HEK293 (cell line): Measurements from ENCODE around the gene IGF1R.
A peak's percentile ranks its signal among the peaks of the same experiment; 100 is the strongest.

Source experiments
- CTCF ChIA-PET: fragments of 350-600 bp; formaldehyde crosslinking; extraction: SDS; loops from one replicate; lab custom pipeline; 2021; ENCODE audit warnings: antibody characterized with exemption; lab: Yijun Ruan, JAX
- POLR2A ChIA-PET: fragments of 300-600 bp; formaldehyde crosslinking; extraction: SDS; loops from one replicate; lab custom pipeline; 2020; ENCODE audit warnings: antibody characterized with exemption, inconsistent platforms; lab: Yijun Ruan, JAX
- H3K27ac ChIP-seq: fragments of 200-500 bp; sonication (Bioruptor generic); 2 replicates; pipeline ENCODE4 v1.5.1; 2014; ENCODE audit warnings: low read depth, low read length, control low read depth, inconsistent platforms; ENCODE audit errors: extremely low read depth
- H3K36me3 ChIP-seq, 2 experiments: fragments of 200-500 bp in 1 of 2; sonication (Bioruptor generic) in 1 of 2; 1 replicate in 1 of 2; 2 replicates in 1 of 2; pipeline ENCODE4 v1.5.1; 2014 to 2017; ENCODE audit warnings: inconsistent platforms in 2 of 2, low read length in 2 of 2; ENCODE audit not compliant: control insufficient read depth in 2 of 2, insufficient read depth in 1 of 2
- H3K4me1 ChIP-seq: fragments of 200-500 bp; sonication (Bioruptor generic); 2 replicates; pipeline ENCODE4 v1.5.1; 2014; ENCODE audit warnings: mild to moderate bottlenecking, low read length, inconsistent platforms; ENCODE audit not compliant: control insufficient read depth, insufficient read depth
- H3K4me3 ChIP-seq: 2 replicates; pipeline ENCODE4 v1.5.1; 2011; ENCODE audit warnings: low read depth, mild to moderate bottlenecking, control low read depth, low read length, moderate library complexity
- H3K9me3 ChIP-seq: fragments of 200-500 bp; sonication (Bioruptor generic); 2 replicates; pipeline ENCODE4 v1.5.1; 2014; ENCODE audit warnings: low read depth, low read length, inconsistent platforms; ENCODE audit not compliant: control insufficient read depth, insufficient read depth
- FEZF1 ChIP-seq: fragments of 450-650 bp; formaldehyde crosslinking; IDR thresholded peaks from 2 replicates; pipeline ENCODE4 v1.5.1; 2016; ENCODE audit warnings: missing biosample characterization, missing genetic modification characterization
- KLF1 ChIP-seq: fragments of 450-650 bp; formaldehyde crosslinking; IDR thresholded peaks from 2 replicates; pipeline ENCODE4 v1.5.1; 2016; ENCODE audit warnings: missing biosample characterization, missing genetic modification characterization
- MYNN ChIP-seq: fragments of 450-650 bp; formaldehyde crosslinking; IDR thresholded peaks from 2 replicates; pipeline ENCODE4 v1.5.1; 2016; ENCODE audit warnings: missing biosample characterization, missing genetic modification characterization, borderline replicate concordance
- TRIM28 ChIP-seq: IDR thresholded peaks from 2 replicates; pipeline ENCODE4 v1.6.1; 2011; ENCODE audit warnings: low read length, control low read depth, borderline replicate concordance
- ZNF341 ChIP-seq: fragments of 450-650 bp; formaldehyde crosslinking; IDR thresholded peaks from 2 replicates; pipeline ENCODE4; 2016; ENCODE audit warnings: low read depth, missing biosample characterization, missing genetic modification characterization
- ZNF391 ChIP-seq: fragments of 450-650 bp; formaldehyde crosslinking; IDR thresholded peaks from 2 replicates; pipeline ENCODE4 v1.5.1; 2016; ENCODE audit warnings: low read depth, missing biosample characterization, missing genetic modification characterization, borderline replicate concordance
- ZNF394 ChIP-seq: fragments of 450-650 bp; formaldehyde crosslinking; IDR thresholded peaks from 2 replicates; pipeline ENCODE4 v1.5.1; 2016; ENCODE audit warnings: missing biosample characterization, missing genetic modification characterization, mild to moderate bottlenecking, moderate library complexity, borderline replicate concordance
- ZNF423 ChIP-seq: fragments of 450-650 bp; formaldehyde crosslinking; IDR thresholded peaks from 2 replicates; pipeline ENCODE4 v1.5.1; 2016; ENCODE audit warnings: missing biosample characterization, missing genetic modification characterization
- ZNF544 ChIP-seq: fragments of 450-650 bp; formaldehyde crosslinking; IDR thresholded peaks from 2 replicates; pipeline ENCODE4 v1.5.0; 2017; ENCODE audit warnings: missing biosample characterization, missing genetic modification characterization
- ZNF707 ChIP-seq: fragments of 450-650 bp; formaldehyde crosslinking; IDR thresholded peaks from 2 replicates; pipeline ENCODE4 v1.5.1; 2016; ENCODE audit warnings: missing biosample characterization, missing genetic modification characterization
- ZNF768 ChIP-seq: fragments of 450-650 bp; formaldehyde crosslinking; IDR thresholded peaks from 2 replicates; pipeline ENCODE4 v1.5.1; 2018; ENCODE audit warnings: missing biosample characterization, mild to moderate bottlenecking, missing genetic modification characterization
- ZNF792 ChIP-seq: fragments of 450-650 bp; formaldehyde crosslinking; IDR thresholded peaks from 2 replicates; pipeline ENCODE4 v1.5.1; 2016; ENCODE audit warnings: missing biosample characterization, missing genetic modification characterization
- ZNF830 ChIP-seq: fragments of 450-650 bp; IDR thresholded peaks from 2 replicates; pipeline ENCODE4 v1.5.0; 2018; ENCODE audit warnings: missing biosample characterization, missing genetic modification characterization, low read depth, mild to moderate bottlenecking, moderate library complexity
- TF ChIP-seq, protein P1 (sequence below): fragments of 450-650 bp; formaldehyde crosslinking; IDR thresholded peaks from 2 replicates; pipeline ENCODE4 v1.5.1; 2016; ENCODE audit warnings: missing biosample characterization, missing genetic modification characterization
- TF ChIP-seq, protein P2 (sequence below): fragments of 450-650 bp; formaldehyde crosslinking; IDR thresholded peaks from 2 replicates; pipeline ENCODE4 v1.5.1; 2016; ENCODE audit warnings: missing biosample characterization, missing genetic modification characterization, low read depth
- TF ChIP-seq, protein P3 (sequence below): fragments of 450-650 bp; formaldehyde crosslinking; IDR thresholded peaks from 2 replicates; pipeline ENCODE4 v1.5.1; 2016; ENCODE audit warnings: missing biosample characterization, missing genetic modification characterization
- TF ChIP-seq, protein P4 (sequence below): fragments of 450-650 bp; IDR thresholded peaks from 2 replicates; pipeline ENCODE4 v1.5.1; 2018; ENCODE audit warnings: missing biosample characterization, mild to moderate bottlenecking, missing genetic modification characterization

Gene IGF1R

DNA sequence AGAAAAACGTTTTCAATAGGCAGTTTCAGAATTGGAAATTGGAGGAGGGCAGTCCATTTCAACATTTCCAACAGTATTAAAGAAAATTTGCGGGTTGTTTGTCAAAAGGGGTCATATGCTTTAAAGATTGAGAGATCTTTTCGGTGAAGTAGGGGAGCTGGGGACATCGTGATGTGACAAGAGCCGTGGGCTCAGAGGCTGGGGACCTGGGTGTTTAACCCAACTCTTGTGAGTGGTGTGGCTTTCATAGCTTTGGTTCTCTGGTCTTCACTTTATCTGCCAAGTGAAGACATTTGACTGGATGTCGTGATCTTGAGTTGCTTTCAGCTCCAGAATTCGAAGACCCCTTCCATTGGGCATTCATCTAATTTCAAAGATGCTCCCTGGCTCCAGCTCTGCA, 226.0 kb downstream of the IGF1R start:
- Histone ChIP-seq H3K9me3 (no peaks in the 10 kb centered on the region), H3K4me1 (peaks cover 32% of the 10 kb centered on the region), H3K36me3 (no peaks in the 10 kb centered on the region), H3K4me3 (no peak overlapping the region), H3K27ac (peak overlapping the region; percentile 32; the same call in 1 of the 2 replicates)
- TF ChIP-seq KLF1 (tag by site-specific recombination) (no peak), ZNF423 (tag by site-specific recombination) (no peak), ZNF394 (tag by site-specific recombination) (no peak)
- POLR2A ChIA-PET: interaction anchor here (0.6 to 1.8 kb wide), 5 partner anchors 14 to 51 kb away, joined by 3 to 9 read pairs (median 3); no protein-coding TSS in a partner anchor
- CTCF ChIA-PET: interaction anchor here (0.8 to 3.5 kb wide), 9 partner anchors 8 to 355 kb away, joined by 3 to 32 read pairs (median 5); no protein-coding TSS in a partner anchor

DNA sequence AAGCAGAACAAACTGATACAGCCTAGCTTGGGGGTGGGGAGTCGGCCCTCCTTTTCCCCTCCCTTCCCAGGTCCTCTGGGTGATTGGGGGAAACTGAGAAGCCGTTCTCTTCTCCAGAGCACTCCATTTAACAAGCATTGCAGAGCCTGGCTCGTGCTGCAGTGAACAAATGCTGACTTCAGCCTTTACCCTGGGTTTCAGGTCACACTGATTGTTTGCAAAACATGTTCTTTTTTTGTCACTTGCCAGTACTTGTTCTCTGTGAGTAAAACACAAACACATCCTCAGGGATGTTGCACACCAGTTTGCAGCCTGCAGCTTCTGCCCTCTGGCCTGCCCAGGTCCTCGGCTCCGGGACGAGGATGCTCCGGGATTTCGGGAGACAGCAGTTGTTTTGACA, 226.4 kb downstream of the IGF1R start:
- POLR2A ChIA-PET: interaction anchor here (0.9 to 1.8 kb wide), 2 partner anchors 15 to 51 kb away, joined by 3 to 9 read pairs; no protein-coding TSS in a partner anchor
- H3K27ac ChIP-seq: peak overlapping the region; percentile 32; the same call in 1 of the 2 replicates
- no peaks in the 10 kb centered on the region for H3K36me3 ChIP-seq
- H3K4me3 ChIP-seq: no peak overlapping the region
- TF ChIP-seq TRIM28 (peak; percentile 41; the same call in 1 of the 2 replicates), ZNF792 (no peak), ZNF391 (tag by site-specific recombination) (no peak), ZNF768 (tag by site-specific recombination) (no peak), ZNF341 (tag by site-specific recombination) (no peak), FEZF1 (tag by site-specific recombination) (peak; percentile 82), KLF1 (tag by site-specific recombination) (no peak), MYNN (tag by site-specific recombination) (no peak)
- TF ChIP-seq, protein P1, sequence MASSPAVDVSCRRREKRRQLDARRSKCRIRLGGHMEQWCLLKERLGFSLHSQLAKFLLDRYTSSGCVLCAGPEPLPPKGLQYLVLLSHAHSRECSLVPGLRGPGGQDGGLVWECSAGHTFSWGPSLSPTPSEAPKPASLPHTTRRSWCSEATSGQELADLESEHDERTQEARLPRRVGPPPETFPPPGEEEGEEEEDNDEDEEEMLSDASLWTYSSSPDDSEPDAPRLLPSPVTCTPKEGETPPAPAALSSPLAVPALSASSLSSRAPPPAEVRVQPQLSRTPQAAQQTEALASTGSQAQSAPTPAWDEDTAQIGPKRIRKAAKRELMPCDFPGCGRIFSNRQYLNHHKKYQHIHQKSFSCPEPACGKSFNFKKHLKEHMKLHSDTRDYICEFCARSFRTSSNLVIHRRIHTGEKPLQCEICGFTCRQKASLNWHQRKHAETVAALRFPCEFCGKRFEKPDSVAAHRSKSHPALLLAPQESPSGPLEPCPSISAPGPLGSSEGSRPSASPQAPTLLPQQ (tag by site-specific recombination): no peak
- TF ChIP-seq, protein P2, sequence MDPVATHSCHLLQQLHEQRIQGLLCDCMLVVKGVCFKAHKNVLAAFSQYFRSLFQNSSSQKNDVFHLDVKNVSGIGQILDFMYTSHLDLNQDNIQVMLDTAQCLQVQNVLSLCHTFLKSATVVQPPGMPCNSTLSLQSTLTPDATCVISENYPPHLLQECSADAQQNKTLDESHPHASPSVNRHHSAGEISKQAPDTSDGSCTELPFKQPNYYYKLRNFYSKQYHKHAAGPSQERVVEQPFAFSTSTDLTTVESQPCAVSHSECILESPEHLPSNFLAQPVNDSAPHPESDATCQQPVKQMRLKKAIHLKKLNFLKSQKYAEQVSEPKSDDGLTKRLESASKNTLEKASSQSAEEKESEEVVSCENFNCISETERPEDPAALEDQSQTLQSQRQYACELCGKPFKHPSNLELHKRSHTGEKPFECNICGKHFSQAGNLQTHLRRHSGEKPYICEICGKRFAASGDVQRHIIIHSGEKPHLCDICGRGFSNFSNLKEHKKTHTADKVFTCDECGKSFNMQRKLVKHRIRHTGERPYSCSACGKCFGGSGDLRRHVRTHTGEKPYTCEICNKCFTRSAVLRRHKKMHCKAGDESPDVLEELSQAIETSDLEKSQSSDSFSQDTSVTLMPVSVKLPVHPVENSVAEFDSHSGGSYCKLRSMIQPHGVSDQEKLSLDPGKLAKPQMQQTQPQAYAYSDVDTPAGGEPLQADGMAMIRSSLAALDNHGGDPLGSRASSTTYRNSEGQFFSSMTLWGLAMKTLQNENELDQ: no peak
- H3K9me3 ChIP-seq: no peaks in the 10 kb centered on the region
- CTCF ChIA-PET: interaction anchor here (0.7 to 2.5 kb wide), 5 partner anchors 10 to 356 kb away, joined by 3 to 5 read pairs (median 3); no protein-coding TSS in a partner anchor
- peaks cover 32% of the 10 kb centered on the region for H3K4me1 ChIP-seq

DNA sequence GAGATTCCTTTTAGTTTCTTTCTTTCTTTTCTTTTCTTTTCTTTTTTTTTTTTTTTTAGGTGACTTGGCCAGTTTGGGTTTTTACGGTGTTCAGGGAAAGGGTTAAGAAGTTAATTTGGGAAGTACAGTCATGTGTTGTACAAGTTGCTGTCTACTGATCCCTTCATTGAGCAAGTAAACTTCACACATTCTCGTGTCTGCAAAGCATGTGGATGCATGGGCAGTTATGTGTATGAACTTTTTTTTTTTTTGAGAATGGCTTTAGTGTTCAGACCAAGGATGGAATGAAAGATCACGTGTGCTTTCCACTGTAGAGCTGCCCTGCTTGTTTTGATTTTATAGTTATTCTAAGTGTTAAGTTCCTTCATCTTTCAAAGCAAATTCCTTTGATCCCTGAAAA, 227.0 kb downstream of the IGF1R start:
- POLR2A ChIA-PET: no interaction called here
- Histone ChIP-seq H3K27ac (no peak overlapping the region), H3K9me3 (no peaks in the 10 kb centered on the region)
- TF ChIP-seq, protein P3, sequence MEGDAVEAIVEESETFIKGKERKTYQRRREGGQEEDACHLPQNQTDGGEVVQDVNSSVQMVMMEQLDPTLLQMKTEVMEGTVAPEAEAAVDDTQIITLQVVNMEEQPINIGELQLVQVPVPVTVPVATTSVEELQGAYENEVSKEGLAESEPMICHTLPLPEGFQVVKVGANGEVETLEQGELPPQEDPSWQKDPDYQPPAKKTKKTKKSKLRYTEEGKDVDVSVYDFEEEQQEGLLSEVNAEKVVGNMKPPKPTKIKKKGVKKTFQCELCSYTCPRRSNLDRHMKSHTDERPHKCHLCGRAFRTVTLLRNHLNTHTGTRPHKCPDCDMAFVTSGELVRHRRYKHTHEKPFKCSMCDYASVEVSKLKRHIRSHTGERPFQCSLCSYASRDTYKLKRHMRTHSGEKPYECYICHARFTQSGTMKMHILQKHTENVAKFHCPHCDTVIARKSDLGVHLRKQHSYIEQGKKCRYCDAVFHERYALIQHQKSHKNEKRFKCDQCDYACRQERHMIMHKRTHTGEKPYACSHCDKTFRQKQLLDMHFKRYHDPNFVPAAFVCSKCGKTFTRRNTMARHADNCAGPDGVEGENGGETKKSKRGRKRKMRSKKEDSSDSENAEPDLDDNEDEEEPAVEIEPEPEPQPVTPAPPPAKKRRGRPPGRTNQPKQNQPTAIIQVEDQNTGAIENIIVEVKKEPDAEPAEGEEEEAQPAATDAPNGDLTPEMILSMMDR (tag by site-specific recombination): no peak
- TF ChIP-seq ZNF707 (no peak), ZNF830 (tag by site-specific recombination) (no peak), ZNF544 (tag by site-specific recombination) (no peak)
- TF ChIP-seq, protein P4, sequence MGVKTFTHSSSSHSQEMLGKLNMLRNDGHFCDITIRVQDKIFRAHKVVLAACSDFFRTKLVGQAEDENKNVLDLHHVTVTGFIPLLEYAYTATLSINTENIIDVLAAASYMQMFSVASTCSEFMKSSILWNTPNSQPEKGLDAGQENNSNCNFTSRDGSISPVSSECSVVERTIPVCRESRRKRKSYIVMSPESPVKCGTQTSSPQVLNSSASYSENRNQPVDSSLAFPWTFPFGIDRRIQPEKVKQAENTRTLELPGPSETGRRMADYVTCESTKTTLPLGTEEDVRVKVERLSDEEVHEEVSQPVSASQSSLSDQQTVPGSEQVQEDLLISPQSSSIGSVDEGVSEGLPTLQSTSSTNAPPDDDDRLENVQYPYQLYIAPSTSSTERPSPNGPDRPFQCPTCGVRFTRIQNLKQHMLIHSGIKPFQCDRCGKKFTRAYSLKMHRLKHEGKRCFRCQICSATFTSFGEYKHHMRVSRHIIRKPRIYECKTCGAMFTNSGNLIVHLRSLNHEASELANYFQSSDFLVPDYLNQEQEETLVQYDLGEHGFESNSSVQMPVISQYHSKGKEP (tag by site-specific recombination): no peak
- TF ChIP-seq, all 188 proteins: peak for 0
- Histone ChIP-seq H3K4me1 (peaks cover 32% of the 10 kb centered on the region), H3K4me3 (no peak overlapping the region), H3K36me3 (no peaks in the 10 kb centered on the region)
- CTCF ChIA-PET: interaction anchor here (0.6 to 2.5 kb wide), 6 partner anchors 10 to 356 kb away, joined by 3 to 5 read pairs (median 3); no protein-coding TSS in a partner anchor
